GM12872 (cell line): Measurements from ENCODE around the gene BUD23.

Source experiments
- TF ChIP-seq, protein P1 (sequence below): IDR thresholded peaks from 3 replicates; pipeline ENCODE4 v1.5.1; 2011; ENCODE audit warnings: low read depth, mild to moderate bottlenecking, low read length, moderate library complexity; ENCODE audit not compliant: insufficient read depth

Gene BUD23

DNA sequence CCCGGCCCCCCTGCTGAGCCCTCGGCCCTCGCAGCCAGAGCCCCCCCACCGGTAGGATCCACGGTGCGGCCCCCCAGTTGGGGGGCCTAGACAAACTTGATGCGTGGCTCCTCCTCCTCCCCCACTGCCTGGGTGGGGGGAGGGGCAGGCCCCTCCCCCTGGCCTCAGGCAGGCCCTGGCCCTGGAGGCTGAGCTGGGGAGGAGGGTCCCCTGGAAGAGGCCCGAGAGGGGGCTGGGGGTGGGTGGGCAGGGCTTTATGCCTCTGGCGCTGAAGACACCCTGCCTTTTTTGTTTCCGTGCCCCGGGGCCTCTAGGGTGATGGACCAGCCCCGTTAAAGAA, 12.1 kb upstream of the BUD23 start:
- TF ChIP-seq, protein P1, sequence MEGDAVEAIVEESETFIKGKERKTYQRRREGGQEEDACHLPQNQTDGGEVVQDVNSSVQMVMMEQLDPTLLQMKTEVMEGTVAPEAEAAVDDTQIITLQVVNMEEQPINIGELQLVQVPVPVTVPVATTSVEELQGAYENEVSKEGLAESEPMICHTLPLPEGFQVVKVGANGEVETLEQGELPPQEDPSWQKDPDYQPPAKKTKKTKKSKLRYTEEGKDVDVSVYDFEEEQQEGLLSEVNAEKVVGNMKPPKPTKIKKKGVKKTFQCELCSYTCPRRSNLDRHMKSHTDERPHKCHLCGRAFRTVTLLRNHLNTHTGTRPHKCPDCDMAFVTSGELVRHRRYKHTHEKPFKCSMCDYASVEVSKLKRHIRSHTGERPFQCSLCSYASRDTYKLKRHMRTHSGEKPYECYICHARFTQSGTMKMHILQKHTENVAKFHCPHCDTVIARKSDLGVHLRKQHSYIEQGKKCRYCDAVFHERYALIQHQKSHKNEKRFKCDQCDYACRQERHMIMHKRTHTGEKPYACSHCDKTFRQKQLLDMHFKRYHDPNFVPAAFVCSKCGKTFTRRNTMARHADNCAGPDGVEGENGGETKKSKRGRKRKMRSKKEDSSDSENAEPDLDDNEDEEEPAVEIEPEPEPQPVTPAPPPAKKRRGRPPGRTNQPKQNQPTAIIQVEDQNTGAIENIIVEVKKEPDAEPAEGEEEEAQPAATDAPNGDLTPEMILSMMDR: no peak

DNA sequence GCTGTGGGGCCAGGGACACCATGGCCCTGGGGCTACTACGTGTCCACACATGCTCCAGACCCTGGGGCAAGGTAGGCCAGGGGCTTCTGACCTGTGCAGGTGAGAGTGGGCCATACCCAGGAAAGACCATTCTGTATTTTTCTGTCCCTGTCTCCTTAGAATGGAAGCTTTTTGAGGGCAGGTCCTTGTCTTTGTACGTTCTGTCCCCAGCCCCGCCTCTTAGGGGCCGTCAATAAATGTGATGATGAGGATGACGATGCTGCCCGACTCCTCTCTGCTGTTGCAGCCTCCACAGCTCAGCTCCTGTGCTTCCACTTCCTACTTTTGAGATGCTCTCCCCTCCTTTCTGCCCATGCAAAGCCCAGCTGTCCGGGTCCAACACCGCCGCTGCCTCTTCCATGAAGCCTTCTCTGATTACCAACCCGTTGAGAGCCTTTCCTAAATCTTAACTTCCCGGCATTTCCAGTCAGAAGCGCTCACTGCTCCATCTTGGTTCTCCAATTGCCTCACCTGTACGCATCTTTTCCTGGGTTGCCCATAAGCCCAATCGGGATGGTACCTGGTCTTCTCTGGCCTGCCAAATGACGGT, 11.4 kb upstream of the BUD23 start:
- TF ChIP-seq, protein P1: no peak

DNA sequence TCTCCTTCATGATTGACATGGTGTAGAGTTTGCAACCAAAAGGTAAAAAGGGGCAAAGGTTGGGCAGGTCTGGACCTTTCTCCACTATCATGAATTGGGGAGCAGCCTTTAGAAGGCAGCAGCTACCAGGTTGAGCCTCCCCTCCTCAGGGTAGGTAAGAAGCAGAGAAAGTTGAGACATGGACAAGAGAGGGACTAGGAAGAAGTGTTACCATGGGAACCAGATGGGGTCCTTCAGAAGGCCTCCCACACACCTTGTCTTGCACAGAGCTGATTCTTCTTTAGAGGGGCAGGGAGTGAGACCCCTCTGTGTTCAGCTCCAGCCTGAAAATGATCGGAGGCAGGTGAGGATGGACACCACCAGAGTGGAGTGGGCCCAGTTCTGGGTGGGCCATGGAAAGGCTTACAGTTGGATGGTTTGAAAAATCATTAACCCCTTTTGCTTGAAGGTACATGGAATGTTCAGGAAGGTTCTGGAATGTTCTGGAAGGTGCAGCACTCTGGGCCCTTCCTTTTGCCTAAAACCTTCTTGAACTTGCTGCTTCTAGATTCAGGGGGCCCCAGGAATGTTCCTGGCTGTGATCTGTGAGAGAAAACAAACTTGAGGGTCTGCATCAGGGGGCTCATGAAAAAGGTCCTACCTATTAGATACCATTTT, 8.8 kb upstream of the BUD23 start:
- TF ChIP-seq, protein P1: no peak

DNA sequence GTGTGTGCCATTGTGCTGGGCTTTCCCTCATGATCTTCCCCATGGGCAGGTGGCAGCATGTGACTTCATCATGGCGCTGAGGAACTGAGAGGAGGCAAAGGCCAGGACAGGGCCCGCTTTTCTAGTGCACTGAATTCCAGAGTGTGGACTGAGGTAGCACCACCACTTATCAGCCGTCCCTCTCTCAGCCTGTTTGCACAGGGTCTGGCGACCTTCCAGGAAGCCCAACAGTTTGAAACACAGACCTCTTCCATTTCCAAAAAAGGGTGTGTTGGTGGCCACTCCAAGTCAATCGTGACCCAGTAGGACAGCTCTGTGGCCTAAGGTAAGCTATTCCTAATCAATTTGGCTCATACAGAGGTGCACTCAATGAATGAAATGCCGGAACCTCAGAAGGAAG, 4.5 kb upstream of the BUD23 start:
- TF ChIP-seq, protein P1: no peak

DNA sequence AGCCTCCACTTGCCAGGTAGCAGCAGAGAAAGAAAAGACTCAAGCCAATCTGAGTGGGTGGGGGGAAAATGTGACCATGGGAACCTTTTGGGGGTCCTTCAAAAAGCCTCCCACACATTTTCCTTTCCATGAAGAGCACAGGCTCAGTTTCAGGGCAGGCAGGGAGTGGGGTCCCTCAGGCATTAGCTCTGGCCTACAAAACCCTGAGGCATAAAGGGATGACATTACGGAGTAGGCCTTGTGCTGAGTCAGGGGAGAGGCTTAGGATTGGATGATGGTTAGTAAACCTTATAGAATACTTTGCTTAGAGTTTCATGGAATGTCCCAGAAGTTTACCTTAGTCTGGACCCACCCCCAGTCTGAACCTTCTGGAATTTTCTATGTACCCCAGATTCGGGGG, 3.7 kb upstream of the BUD23 start:
- TF ChIP-seq, protein P1: no peak

DNA sequence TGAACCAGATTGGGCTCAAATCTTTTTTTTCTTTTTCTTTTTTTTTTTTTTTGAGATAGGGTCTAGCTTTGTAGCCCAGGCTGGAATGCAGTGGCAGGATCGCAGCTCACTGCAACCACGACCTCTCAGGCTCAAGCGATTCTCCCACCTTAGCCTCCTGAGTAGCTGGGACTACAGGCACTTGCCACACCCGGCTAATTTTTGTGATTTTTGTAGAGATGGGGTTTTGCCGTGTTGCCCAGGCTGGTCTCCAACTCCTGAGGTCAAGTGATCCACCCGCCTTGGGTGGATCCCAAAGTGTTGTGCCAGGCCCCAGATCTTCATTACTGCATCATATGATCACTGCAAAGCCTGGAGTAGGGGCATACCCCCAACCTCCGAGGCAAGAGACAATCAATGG, 2.9 kb upstream of the BUD23 start:
- TF ChIP-seq, protein P1: no peak

DNA sequence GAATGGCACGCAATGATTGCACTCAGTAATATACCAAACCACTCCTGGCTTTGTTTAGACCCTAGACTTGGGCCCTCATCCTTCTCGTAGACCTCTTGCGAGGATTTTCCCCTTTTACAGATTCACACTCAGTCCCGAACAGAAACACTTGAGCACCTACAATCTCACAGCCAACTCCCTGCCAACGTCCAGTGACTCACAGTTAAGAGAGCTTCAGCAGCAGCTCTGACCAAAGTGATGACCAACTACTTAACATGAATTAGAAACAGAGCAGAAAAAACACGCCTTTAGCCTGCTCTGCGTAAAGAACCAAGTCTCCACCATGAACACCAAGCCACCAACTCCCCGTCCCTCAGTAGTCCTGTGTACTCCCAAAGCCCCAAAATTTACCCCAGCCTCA, 2.4 kb upstream of the BUD23 start:
- TF ChIP-seq, protein P1: no peak
